GM06990 (cell line): ENCODE results near the gene INPP5F.

Experiments
- DNase-seq: peaks from one replicate; pipeline ENCODE4 v3.0.0-alpha.2; 2011; ENCODE audit not compliant: insufficient read length; ENCODE audit errors: extremely low read depth
- H3K27me3 ChIP-seq: replicated peaks from 2 replicates; pipeline ENCODE4 v1.6.0; 2011; ENCODE audit warnings: low read length; ENCODE audit not compliant: control insufficient read depth, insufficient read depth
- H3K36me3 ChIP-seq: 2 replicates; pipeline ENCODE4 v1.5.1; 2011; ENCODE audit warnings: low read length; ENCODE audit not compliant: control insufficient read depth, insufficient read depth
- H3K4me3 ChIP-seq: replicated peaks from 2 replicates; pipeline ENCODE4 v1.5.1; 2011; ENCODE audit warnings: low read depth, mild to moderate bottlenecking, control low read depth, low read length
- TF ChIP-seq, protein P1 (sequence below): IDR thresholded peaks from 2 replicates; pipeline ENCODE4 v1.5.1; 2011; ENCODE audit warnings: low read length, control low read depth, mild to moderate bottlenecking, inconsistent platforms; ENCODE audit not compliant: insufficient read depth, poor library complexity, severe bottlenecking

The INPP5F gene

DNA sequence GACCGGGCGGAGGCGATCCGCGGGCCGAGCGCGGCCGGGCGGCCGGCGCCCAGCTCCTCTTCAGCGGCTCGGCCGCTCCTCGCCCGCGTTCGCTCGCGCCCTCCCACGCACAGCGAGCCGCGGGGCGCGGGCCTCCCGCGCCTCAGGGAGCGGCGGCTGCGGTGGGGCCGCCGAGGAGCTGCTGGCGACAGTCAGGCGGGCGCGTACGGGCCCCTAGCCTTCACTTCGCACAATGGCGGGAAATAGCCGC, 146.7 kb downstream of the INPP5F start, which contains the start of gene MCMBP:
MCMBP (minus strand) TSS at position 234 of the 250 bp plus-strand sequence. CDS start 259 bp downstream, outside the sequence.
- no peaks in the 10 kb centered on the region for H3K36me3 ChIP-seq
- no peak for DNase-seq
- TF ChIP-seq, protein P1, sequence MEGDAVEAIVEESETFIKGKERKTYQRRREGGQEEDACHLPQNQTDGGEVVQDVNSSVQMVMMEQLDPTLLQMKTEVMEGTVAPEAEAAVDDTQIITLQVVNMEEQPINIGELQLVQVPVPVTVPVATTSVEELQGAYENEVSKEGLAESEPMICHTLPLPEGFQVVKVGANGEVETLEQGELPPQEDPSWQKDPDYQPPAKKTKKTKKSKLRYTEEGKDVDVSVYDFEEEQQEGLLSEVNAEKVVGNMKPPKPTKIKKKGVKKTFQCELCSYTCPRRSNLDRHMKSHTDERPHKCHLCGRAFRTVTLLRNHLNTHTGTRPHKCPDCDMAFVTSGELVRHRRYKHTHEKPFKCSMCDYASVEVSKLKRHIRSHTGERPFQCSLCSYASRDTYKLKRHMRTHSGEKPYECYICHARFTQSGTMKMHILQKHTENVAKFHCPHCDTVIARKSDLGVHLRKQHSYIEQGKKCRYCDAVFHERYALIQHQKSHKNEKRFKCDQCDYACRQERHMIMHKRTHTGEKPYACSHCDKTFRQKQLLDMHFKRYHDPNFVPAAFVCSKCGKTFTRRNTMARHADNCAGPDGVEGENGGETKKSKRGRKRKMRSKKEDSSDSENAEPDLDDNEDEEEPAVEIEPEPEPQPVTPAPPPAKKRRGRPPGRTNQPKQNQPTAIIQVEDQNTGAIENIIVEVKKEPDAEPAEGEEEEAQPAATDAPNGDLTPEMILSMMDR, result no peak
- no peaks in the 10 kb centered on the region for H3K27me3 ChIP-seq
- peak within 1 kb of the TSS; percentile 76 for H3K4me3 ChIP-seq

DNA sequence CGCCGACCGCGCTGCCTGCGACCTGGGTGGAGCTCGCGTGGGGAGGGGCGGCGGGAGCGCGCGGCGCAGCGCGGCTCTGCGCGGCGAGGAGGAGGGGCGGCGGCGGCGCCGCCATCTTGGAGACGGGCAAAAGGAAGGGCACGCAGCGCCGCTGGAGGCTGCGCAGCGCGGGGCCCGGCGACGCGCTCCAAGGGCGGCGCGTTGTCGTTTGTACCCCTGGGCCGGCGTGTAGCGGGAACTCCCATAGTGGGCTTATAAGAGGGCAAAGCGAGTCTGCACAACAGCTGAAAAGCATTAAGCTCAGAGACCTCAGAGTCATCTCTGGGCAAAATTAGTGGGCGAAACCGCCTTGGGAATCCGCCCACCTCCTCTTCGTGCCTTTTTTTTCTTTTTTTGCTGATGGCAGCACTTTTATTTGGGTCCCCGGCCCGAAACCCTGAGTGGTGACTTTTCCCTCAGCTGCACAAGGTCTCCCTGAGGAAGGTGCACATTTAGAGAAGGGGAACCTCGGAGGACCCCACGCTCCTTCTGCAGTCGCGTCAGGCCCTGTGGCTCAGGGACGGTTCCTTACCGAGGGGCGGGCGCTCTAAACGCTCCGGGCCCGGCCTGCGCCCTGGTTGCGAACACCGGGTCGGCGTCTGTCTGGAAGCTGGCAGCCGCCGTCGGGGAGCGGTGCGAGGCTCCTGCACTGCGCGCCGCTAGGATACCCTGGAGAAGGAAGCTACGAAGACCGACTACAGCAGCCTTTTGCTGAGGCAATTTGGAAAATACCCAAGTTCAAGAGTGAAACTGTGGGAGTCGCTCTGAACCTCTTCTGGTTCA, 147.2 kb downstream of the INPP5F start:
- DNase-seq, result peak; percentile 97
- no peaks in the 10 kb centered on the region for H3K27me3 ChIP-seq
- peak overlapping the region; percentile 76 for H3K4me3 ChIP-seq
- no peaks in the 10 kb centered on the region for H3K36me3 ChIP-seq
- TF ChIP-seq, protein P1, result no peak

DNA sequence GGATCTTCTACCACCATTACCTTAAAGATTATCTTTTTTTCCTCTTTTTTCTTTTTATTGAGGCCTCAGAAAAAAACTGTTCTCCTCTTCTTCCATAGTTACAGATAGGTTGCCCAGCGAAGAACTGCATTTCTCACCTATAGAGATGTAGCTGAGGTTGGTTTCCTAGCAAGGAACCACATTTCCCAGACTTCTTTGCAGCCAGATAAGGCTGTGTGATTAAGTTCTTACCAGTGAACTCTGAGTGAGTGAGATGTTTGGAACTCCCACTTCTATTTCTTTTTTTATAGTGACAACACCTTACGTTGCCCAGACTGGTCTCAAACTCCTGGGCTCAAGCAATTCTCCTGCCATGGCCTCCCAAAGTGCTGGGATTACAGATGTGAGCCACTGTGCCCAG, 152.7 kb downstream of the INPP5F start:
- Histone ChIP-seq H3K27me3 (no peaks in the 10 kb centered on the region), H3K36me3 (no peaks in the 10 kb centered on the region), H3K4me3 (no peak overlapping the region)
- TF ChIP-seq, protein P1, result no peak
- DNase-seq, result no peak
